PC-3 (cell line): ENCODE results near the gene RANGAP1.

Source experiments
- CTCF ChIP-seq: fragments of 300-600 bp; sonication (generic); conservative IDR thresholded peaks from 2 replicates; pipeline ENCODE4 v1.5.1; 2017; ENCODE audit warnings: antibody characterized with exemption, low read depth, mild to moderate bottlenecking, low read length
- EZH2 ChIP-seq: fragments of 300-600 bp; sonication (generic); IDR thresholded peaks from one replicate; pipeline ENCODE4 v1.6.1; 2017; ENCODE audit warnings: antibody characterized with exemption, mild to moderate bottlenecking, low read length; ENCODE audit not compliant: unreplicated experiment

GRCh38 chr22:41273128-41273527 is 12.9 kb downstream of the RANGAP1 start:
- TF ChIP-seq CTCF (no peak), EZH2 (no peak)
